ENCODE data around the gene MYO5B. TPM values are rescaled to one million over a fixed set of nuclear protein-coding genes. Genes with fewer than 3 reads are reported as not detected.

Gene MYO5B
- total RNA-seq, 2 experiments from 2014 or later = not detected

DNA sequence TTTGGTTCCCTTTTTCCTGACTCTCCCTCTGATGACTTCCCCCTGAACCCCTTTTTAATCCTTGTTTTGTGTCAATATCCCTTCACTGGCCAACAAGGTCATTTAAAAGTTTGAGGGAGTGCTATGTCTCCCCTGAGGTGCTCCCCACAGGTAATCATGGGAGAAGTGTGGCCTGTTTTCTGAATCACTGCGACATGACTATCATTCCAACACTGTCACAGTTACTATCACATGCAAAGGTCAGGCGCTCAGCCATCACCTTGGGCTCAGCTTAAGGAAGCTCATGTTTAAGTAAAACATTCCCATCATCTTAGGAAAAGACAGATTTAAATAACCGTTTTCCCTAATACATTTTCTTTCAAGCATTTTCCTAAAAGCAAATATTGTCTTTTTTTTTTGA, 360.7 kb downstream of the MYO5B start:
- Histone ChIP-seq H3K9me3 (ENCODE audit: low read length) (no peaks in the 10 kb centered on the region), H3K36me3 (ENCODE audit: insufficient read depth, low read length) (no peaks in the 10 kb centered on the region), H3K4me1 (ENCODE audit: insufficient read depth, low read length, poor library complexity, severe bottlenecking) (no peaks in the 10 kb centered on the region), H2AFZ (ENCODE audit: low read length) (no peak overlapping the region), H4K20me1 (ENCODE audit: insufficient read depth, low read length) (no peaks in the 10 kb centered on the region), H3K4me3 (ENCODE audit: low read depth, low read length, poor library complexity, severe bottlenecking) (no peak overlapping the region), H3K4me2 (ENCODE audit: low read length) (no peak overlapping the region), H3K9me2 (ENCODE audit: insufficient read depth, low read length) (no peaks in the 10 kb centered on the region), H3K27ac (ENCODE audit: low read depth, low read length, poor library complexity, severe bottlenecking) (no peak overlapping the region), H3K79me2 (ENCODE audit: insufficient read depth, low read depth, low read length) (no peaks in the 10 kb centered on the region)
- CTCF ChIA-PET (ENCODE audit: unreplicated experiment) = no interaction called here
- POLR2A ChIA-PET = interaction anchor here (0.5 to 1.1 kb wide), 3 partner anchors 27 to 120 kb away, joined by 3 to 4 read pairs (median 4); no protein-coding TSS in a partner anchor
- TF ChIP-seq EZH2phosphoT487 (IDR thresholded peaks at IDR 0.05; ENCODE audit: borderline replicate concordance, low read depth, low read length) = no peak
- TF ChIP-seq, protein P1, sequence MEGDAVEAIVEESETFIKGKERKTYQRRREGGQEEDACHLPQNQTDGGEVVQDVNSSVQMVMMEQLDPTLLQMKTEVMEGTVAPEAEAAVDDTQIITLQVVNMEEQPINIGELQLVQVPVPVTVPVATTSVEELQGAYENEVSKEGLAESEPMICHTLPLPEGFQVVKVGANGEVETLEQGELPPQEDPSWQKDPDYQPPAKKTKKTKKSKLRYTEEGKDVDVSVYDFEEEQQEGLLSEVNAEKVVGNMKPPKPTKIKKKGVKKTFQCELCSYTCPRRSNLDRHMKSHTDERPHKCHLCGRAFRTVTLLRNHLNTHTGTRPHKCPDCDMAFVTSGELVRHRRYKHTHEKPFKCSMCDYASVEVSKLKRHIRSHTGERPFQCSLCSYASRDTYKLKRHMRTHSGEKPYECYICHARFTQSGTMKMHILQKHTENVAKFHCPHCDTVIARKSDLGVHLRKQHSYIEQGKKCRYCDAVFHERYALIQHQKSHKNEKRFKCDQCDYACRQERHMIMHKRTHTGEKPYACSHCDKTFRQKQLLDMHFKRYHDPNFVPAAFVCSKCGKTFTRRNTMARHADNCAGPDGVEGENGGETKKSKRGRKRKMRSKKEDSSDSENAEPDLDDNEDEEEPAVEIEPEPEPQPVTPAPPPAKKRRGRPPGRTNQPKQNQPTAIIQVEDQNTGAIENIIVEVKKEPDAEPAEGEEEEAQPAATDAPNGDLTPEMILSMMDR (conservative IDR thresholded peaks at IDR 0.05; ENCODE audit: low read length) = no peak
- no peak for DNase-seq (ENCODE audit: low spot score)
- intact Hi-C loops (cut with micrococcal nuclease; ENCODE audit: unreplicated experiment) = no loop called here
- BruUV-seq (replicated peaks) = no TSS peak

DNA sequence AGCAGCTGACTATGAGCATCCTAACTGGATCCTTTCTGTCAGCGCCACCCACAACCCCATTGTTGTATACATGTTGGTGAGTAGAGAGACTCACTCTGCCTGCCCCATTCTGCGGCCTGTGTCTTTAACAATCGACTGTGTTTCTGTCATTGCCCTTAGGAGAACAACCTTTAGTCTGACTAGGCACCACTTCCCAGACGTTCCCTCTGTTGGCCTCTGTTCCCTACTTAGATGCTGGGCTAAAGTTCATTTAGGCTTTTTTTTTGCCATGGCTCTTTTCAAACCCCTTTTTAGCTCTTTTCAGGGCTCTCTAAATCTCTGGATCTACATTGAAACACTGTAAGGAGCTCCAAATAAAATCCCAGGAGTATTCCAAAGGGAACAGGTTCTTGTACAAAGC, 361.1 kb downstream of the MYO5B start:
- Histone ChIP-seq H3K36me3 (ENCODE audit: insufficient read depth, low read length) (no peaks in the 10 kb centered on the region), H4K20me1 (ENCODE audit: insufficient read depth, low read length) (no peaks in the 10 kb centered on the region), H3K4me1 (ENCODE audit: insufficient read depth, low read length, poor library complexity, severe bottlenecking) (no peaks in the 10 kb centered on the region), H3K9me3 (ENCODE audit: low read length) (no peaks in the 10 kb centered on the region), H2AFZ (ENCODE audit: low read length) (no peak overlapping the region), H3K4me2 (ENCODE audit: low read length) (no peak overlapping the region), H3K4me3 (ENCODE audit: low read depth, low read length, poor library complexity, severe bottlenecking) (no peak overlapping the region), H3K9me2 (ENCODE audit: insufficient read depth, low read length) (no peaks in the 10 kb centered on the region), H3K79me2 (ENCODE audit: insufficient read depth, low read depth, low read length) (no peaks in the 10 kb centered on the region), H3K27ac (ENCODE audit: low read depth, low read length, poor library complexity, severe bottlenecking) (no peak overlapping the region)
- ChIA-PET POLR2A (interaction anchor here (1.1 kb wide), 1 partner anchor 120 kb away, joined by 3 read pairs; no protein-coding TSS in a partner anchor), CTCF (ENCODE audit: unreplicated experiment) (no interaction called here)
- intact Hi-C loops (cut with micrococcal nuclease; ENCODE audit: unreplicated experiment) = no loop called here
- DNase-seq (ENCODE audit: low spot score) = no peak
- no TSS peak for BruUV-seq (replicated peaks)
- TF ChIP-seq, protein P1 (conservative IDR thresholded peaks at IDR 0.05; ENCODE audit: low read length) = no peak
- no peak for TF ChIP-seq EZH2phosphoT487 (IDR thresholded peaks at IDR 0.05; ENCODE audit: borderline replicate concordance, low read depth, low read length)

DNA sequence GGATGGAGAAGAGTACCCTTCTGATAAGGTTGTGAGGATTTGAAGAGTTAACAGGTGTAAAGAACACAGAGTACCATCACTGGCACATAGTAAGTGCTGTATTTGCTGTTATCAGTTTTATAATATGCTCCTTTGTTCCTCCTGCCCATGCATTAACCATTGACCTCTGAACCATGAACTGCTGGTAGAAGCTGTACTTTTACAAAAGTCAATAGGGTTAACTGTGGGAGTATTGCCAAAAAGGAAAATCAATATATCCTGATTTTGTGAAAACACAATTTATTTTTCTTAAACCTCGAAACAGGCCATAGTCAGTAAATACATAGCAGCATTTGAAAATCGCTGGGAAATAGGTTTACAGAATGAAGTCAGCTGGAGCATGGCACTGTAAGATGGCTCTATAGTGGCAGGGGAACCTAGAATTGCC, 362.7 kb downstream of the MYO5B start:
- DNase-seq (ENCODE audit: low spot score) = no peak
- H3K4me2 ChIP-seq (ENCODE audit: low read length) = no peak overlapping the region
- H3K27ac ChIP-seq (ENCODE audit: low read depth, low read length, poor library complexity, severe bottlenecking) = no peak overlapping the region
- ChIA-PET CTCF (ENCODE audit: unreplicated experiment) (no interaction called here), POLR2A (no interaction called here)
- H3K9me3 ChIP-seq (ENCODE audit: low read length) = no peaks in the 10 kb centered on the region
- TF ChIP-seq, protein P1 (conservative IDR thresholded peaks at IDR 0.05; ENCODE audit: low read length) = no peak
- no peaks in the 10 kb centered on the region for H3K79me2 ChIP-seq (ENCODE audit: insufficient read depth, low read depth, low read length)
- H3K36me3 ChIP-seq (ENCODE audit: insufficient read depth, low read length) = no peaks in the 10 kb centered on the region
- H2AFZ ChIP-seq (ENCODE audit: low read length) = no peak overlapping the region
- no peaks in the 10 kb centered on the region for H4K20me1 ChIP-seq (ENCODE audit: insufficient read depth, low read length)
- BruUV-seq (replicated peaks) = no TSS peak
- no peaks in the 10 kb centered on the region for H3K9me2 ChIP-seq (ENCODE audit: insufficient read depth, low read length)
- intact Hi-C loops (cut with micrococcal nuclease; ENCODE audit: unreplicated experiment) = no loop called here
- no peaks in the 10 kb centered on the region for H3K4me1 ChIP-seq (ENCODE audit: insufficient read depth, low read length, poor library complexity, severe bottlenecking)
- no peak overlapping the region for H3K4me3 ChIP-seq (ENCODE audit: low read depth, low read length, poor library complexity, severe bottlenecking)
